ENCODE measurements around the gene SEC22C.

DNA sequence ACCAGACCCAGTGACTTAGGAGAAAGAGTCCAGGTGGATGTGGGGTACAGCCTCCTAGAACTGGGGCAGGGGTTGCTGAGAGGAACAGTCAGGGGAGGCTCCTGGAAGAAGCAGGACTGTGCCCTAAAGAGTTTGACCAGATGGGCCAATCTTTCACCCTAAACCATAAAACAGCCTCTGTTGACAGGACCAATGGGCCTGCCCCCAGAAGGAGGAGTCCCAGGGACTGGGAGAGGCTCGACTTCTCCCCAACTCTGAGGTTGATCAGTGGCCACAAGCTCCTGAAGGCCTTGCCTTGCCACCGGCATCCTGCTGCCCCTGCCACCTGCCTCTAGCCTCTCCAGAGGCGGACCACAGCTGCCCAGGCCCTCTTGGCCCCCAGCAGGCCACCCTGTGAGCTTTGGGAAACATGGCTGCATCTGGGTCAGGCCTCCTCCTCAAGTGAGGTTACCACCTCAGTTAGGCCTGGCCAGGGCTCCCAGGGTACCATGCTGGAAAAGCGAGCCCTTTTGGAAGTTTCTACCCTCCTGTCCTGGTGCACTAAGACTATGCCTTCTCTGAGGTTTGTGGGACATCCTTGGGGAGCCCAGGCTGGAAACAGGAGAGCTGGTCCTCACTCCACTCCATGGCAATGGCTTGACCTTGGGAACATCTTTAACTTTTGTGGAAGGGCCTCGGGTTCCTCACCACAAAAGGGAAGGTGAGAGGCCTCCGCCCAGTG lies 76.5 kb downstream of the SEC22C start:
- TF ChIP-seq SIN3A (IDR thresholded peaks at IDR 0.05; ENCODE audit: borderline replicate concordance, insufficient read depth, low read length) (no peak), POLR2AphosphoS5 (IDR thresholded peaks at IDR 0.05; ENCODE audit: low read depth, low read length) (no peak)
